Erythroblast (primary cell): ENCODE measurements around the gene LRBA.

Experiments used
- GATA1 ChIP-seq: IDR thresholded peaks from 2 replicates; pipeline ENCODE4 v1.6.1; 2011; ENCODE audit warnings: low read depth, mild to moderate bottlenecking, control low read depth, low read length, moderate library complexity
- POLR2A ChIP-seq: IDR thresholded peaks from 2 replicates; pipeline ENCODE4 v1.6.1; 2011; ENCODE audit warnings: mild to moderate bottlenecking, low read length

DNA sequence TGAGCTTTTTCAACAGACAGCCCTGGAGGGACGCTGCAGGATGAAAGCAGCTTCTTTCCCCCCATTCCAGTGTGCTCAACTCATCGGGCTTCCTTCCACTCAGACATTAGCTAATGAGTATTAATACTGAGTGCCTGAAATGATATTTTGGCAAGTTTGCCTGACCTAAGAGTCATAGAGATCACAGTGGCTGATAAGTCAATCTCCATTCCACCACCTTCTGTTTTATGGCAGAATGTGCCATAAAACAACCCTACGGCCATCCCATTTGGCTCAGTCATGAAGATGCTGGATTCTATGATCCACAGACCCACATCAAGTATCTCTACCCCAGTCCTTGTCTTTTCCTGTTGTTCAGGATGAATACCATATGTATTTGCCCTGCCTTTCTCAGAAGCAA lies 481.4 kb downstream of the LRBA start:
- TF ChIP-seq POLR2A (no peak), GATA1 (no peak)
